SU-DHL-6 (cell line): ENCODE data around the gene ZNF610.

Experiments
- CTCF ChIP-seq: fragments of 200-600 bp; sonication (generic); IDR thresholded peaks from one replicate; pipeline ENCODE4 v1.5.1; 2017; ENCODE audit warnings: antibody characterized with exemption, mild to moderate bottlenecking, low read length, moderate library complexity; ENCODE audit not compliant: insufficient read depth, poor library complexity, severe bottlenecking
- EZH2phosphoT487 ChIP-seq: fragments of 200-600 bp; sonication (generic), shearing (Covaris generic); conservative IDR thresholded peaks from 2 replicates; pipeline ENCODE4 v1.6.1; 2018; ENCODE audit warnings: mild to moderate bottlenecking, antibody characterized with exemption, low read length, moderate library complexity, mixed read lengths

GRCh38 chr19:52297601-52298364, 38.3 kb upstream of the ZNF610 start:
- TF ChIP-seq EZH2phosphoT487 (no peak), CTCF (no peak)
